GM23338 (cell line): Measurements from ENCODE around the gene YTHDF1. TPM values are rescaled to one million over a fixed set of nuclear protein-coding genes. Genes with fewer than 3 reads are reported as not detected.

Source experiments
- ATAC-seq: fragments of 200-7000 bp; cut with Tn5 transposase; 3 replicates; pipeline ENCODE4 v1.9.1; 2020
- DNase-seq: peaks from one replicate; pipeline ENCODE4 v3.0.0-alpha.2; 2015; ENCODE audit warnings: low spot score
- H2AFZ ChIP-seq: fragments of 200-600 bp; sonication (generic); 2 replicates; pipeline ENCODE4 v1.8.0; 2016; ENCODE audit warnings: antibody characterized with exemption, mild to moderate bottlenecking, moderate library complexity
- H3F3A ChIP-seq: fragments of 200-600 bp; sonication (generic); replicated peaks from 2 replicates; pipeline ENCODE4 v1.8.0; 2017; ENCODE audit warnings: antibody characterized with exemption, mixed run types, low read depth
- H3K27ac ChIP-seq: fragments of 200-600 bp; sonication (generic); 2 replicates; pipeline ENCODE4 v1.6.1; 2016; ENCODE audit warnings: low read depth
- H3K27me3 ChIP-seq: fragments of 200-600 bp; sonication (generic); 2 replicates; pipeline ENCODE4 v1.8.0; 2016; ENCODE audit warnings: mild to moderate bottlenecking, mixed run types, moderate library complexity; ENCODE audit not compliant: insufficient read depth
- H3K36me3 ChIP-seq: fragments of 200-600 bp; sonication (generic); 2 replicates; pipeline ENCODE4 v1.8.0; 2016; ENCODE audit warnings: mild to moderate bottlenecking; ENCODE audit not compliant: insufficient read depth
- H3K4me1 ChIP-seq: fragments of 200-600 bp; sonication (generic); 2 replicates; pipeline ENCODE4 v1.8.0; 2016; ENCODE audit warnings: mild to moderate bottlenecking, moderate library complexity; ENCODE audit not compliant: insufficient read depth
- H3K4me2 ChIP-seq: fragments of 200-600 bp; sonication (generic); 2 replicates; pipeline ENCODE4 v1.7.1; 2017; ENCODE audit warnings: mixed run types
- H3K4me3 ChIP-seq: fragments of 200-600 bp; sonication (generic); 2 replicates; pipeline ENCODE4 v1.6.1; 2016; ENCODE audit warnings: mixed run types
- H3K79me2 ChIP-seq: fragments of 200-600 bp; sonication (generic); replicated peaks from 2 replicates; pipeline ENCODE4 v1.8.0; 2017; ENCODE audit warnings: mild to moderate bottlenecking; ENCODE audit not compliant: insufficient read depth
- H3K9me2 ChIP-seq: fragments of 200-600 bp; sonication (generic); 2 replicates; pipeline ENCODE4 v1.8.0; 2017; ENCODE audit not compliant: insufficient read depth
- H4K20me1 ChIP-seq: fragments of 200-600 bp; sonication (generic); replicated peaks from 2 replicates; pipeline ENCODE4 v1.8.0; 2017; ENCODE audit warnings: mild to moderate bottlenecking; ENCODE audit not compliant: insufficient read depth
- H3K27ac Mint-ChIP-seq: 2 replicates; pipeline ENCODE4 v1.8.0; 2020; ENCODE audit warnings: inconsistent platforms, mild to moderate bottlenecking, moderate library complexity, mixed read lengths
- H3K27me3 Mint-ChIP-seq: 3 replicates; pipeline ENCODE4 v1.8.0; 2022; ENCODE audit warnings: low read depth, mild to moderate bottlenecking, moderate library complexity, mixed read lengths, inconsistent platforms; ENCODE audit not compliant: insufficient read depth, poor library complexity
- H3K36me3 Mint-ChIP-seq: 3 replicates; pipeline ENCODE4 v1.8.0; 2021; ENCODE audit warnings: low read depth, mild to moderate bottlenecking, inconsistent platforms, moderate library complexity, mixed read lengths
- H3K4me1 Mint-ChIP-seq: 3 replicates; pipeline ENCODE4 v1.8.0; 2020; ENCODE audit warnings: mild to moderate bottlenecking, inconsistent platforms, mixed read lengths
- H3K4me3 Mint-ChIP-seq: 3 replicates; pipeline ENCODE4 v1.8.0; 2021; ENCODE audit warnings: moderate library complexity, mild to moderate bottlenecking, inconsistent platforms, mixed read lengths
- H3K9me3 Mint-ChIP-seq: 3 replicates; pipeline ENCODE4 v1.8.0; 2020; ENCODE audit warnings: moderate library complexity, mild to moderate bottlenecking, inconsistent platforms, mixed read lengths
- CREB1 ChIP-seq: fragments of 250-450 bp; sonication (Bioruptor Pico); IDR thresholded peaks from 2 replicates; pipeline ENCODE4 v1.5.0; 2020; ENCODE audit warnings: low read depth, mild to moderate bottlenecking, moderate library complexity
- CTCF ChIP-seq, 2 experiments: fragments of 200-600 bp in 1 of 2; sonication (generic) in 1 of 2; conservative IDR thresholded peaks; 2 replicates each; pipeline versions ENCODE4 v1.5.1 to v1.6.1; 2016 to 2017; ENCODE audit warnings: antibody characterized with exemption in 2 of 2, low read depth in 2 of 2, mild to moderate bottlenecking in 2 of 2, moderate library complexity in 1 of 2
- EZH2 ChIP-seq: fragments of 200-600 bp; sonication (generic); IDR thresholded peaks from one replicate; pipeline ENCODE4 v1.8.0; 2017; ENCODE audit warnings: antibody characterized with exemption, mild to moderate bottlenecking, low read depth; ENCODE audit not compliant: unreplicated experiment
- EZH2phosphoT487 ChIP-seq: fragments of 200-600 bp; sonication (generic); IDR thresholded peaks from one replicate; pipeline ENCODE4 v1.8.1; 2018; ENCODE audit warnings: antibody characterized with exemption; ENCODE audit not compliant: unreplicated experiment
- POLR2AphosphoS5 ChIP-seq: IDR thresholded peaks from 2 replicates; pipeline ENCODE4 v1.6.1; 2016; ENCODE audit warnings: antibody characterized with exemption, low read depth
- REST ChIP-seq: IDR thresholded peaks from one replicate; pipeline ENCODE4 v1.6.1; 2018; ENCODE audit warnings: antibody characterized with exemption; ENCODE audit not compliant: unreplicated experiment
- STAT1 ChIP-seq: IDR thresholded peaks from one replicate; pipeline ENCODE4 v1.6.1; 2016; ENCODE audit warnings: antibody characterized with exemption; ENCODE audit not compliant: unreplicated experiment
- ZNF114 ChIP-seq: fragments of 250-450 bp; sonication (Bioruptor Pico); IDR thresholded peaks from 2 replicates; pipeline ENCODE4 v1.5.0; 2020; ENCODE audit warnings: mild to moderate bottlenecking, moderate library complexity
- ZNF462 ChIP-seq: fragments of 250-450 bp; sonication (Bioruptor Pico); IDR thresholded peaks from 2 replicates; pipeline ENCODE4 v1.5.0; 2020; ENCODE audit warnings: mild to moderate bottlenecking, moderate library complexity
- polyA plus RNA-seq: library from polyadenylated mRNA; unstranded; fragments of >200 nt; fragmentation: Nextera tagmentation; extraction: Ambion mirVana; gene quantifications from 2 replicates; pipeline ENCODE4 v1.2.1, GENCODE V29; 2016
- total RNA-seq: library from RNA; depleted of rRNA; stranded (reverse); fragments of >200 nt; shearing (Covaris generic); gene quantifications from 2 replicates; pipeline ENCODE4 v1.2.3, GENCODE V29; 2014

Gene YTHDF1
- total and polyA plus RNA-seq, 2 experiments from 2014 or later = 30.9 to 64.3 TPM

GRCh38 chr20:63264000-63264399 is 48.1 kb upstream of the YTHDF1 start:
- peaks cover 16% of the 10 kb centered on the region for H3K4me1 Mint-ChIP-seq

More at GRCh38 chr20:63264000-63264399, 48.1 kb upstream of the YTHDF1 start:
- Mint-ChIP-seq H3K27me3 (peaks cover 31% of the 10 kb centered on the region), H3K4me3 (no peak overlapping the region), H3K9me3 (no peaks in the 10 kb centered on the region), H3K36me3 (no peaks in the 10 kb centered on the region), H3K27ac (no peak overlapping the region)
- H2AFZ ChIP-seq = no peak overlapping the region
- TF ChIP-seq REST (no peak), CTCF (conservative IDR thresholded peaks at IDR 0.05; ENCODE audit: low read depth in 2 of 2) (no peak), POLR2AphosphoS5 (no peak), ZNF462 (CRISPR knock-in tag) (no peak), ZNF114 (CRISPR knock-in tag) (no peak), EZH2 (no peak), EZH2phosphoT487 (no peak), CREB1 (CRISPR knock-in tag) (no peak), STAT1 (no peak)
- no peaks in the 10 kb centered on the region for H3K9me2 ChIP-seq
- no peak overlapping the region for H3K4me3 ChIP-seq
- no peaks in the 10 kb centered on the region for H3F3A ChIP-seq
- no peaks in the 10 kb centered on the region for H3K36me3 ChIP-seq
- ATAC-seq (no peak), DNase-seq (no peak)
- no peaks in the 10 kb centered on the region for H3K4me1 ChIP-seq
- H3K79me2 ChIP-seq = no peaks in the 10 kb centered on the region
- H3K27ac ChIP-seq = no peak overlapping the region
- H3K4me2 ChIP-seq = no peak overlapping the region
- no peaks in the 10 kb centered on the region for H4K20me1 ChIP-seq
- no peaks in the 10 kb centered on the region for H3K27me3 ChIP-seq
